Endodermal cell (in vitro differentiated cells): ENCODE results near the gene GALP. TPM values are rescaled to one million over a fixed set of nuclear protein-coding genes. Genes with fewer than 3 reads are reported as not detected.
"Not testable (repeated sequence)": the region's sequence is repeated elsewhere in the genome, so short reads cannot be mapped to it uniquely, and the experiment has no call there.

ENCODE experiments used
- DNase-seq: peaks from one replicate; pipeline ENCODE4 v3.0.0-alpha.2; 2017
- H3K27ac ChIP-seq: 2 replicates; pipeline ENCODE4 v1.5.1; 2013; ENCODE audit warnings: mild to moderate bottlenecking, low read depth, low read length, moderate library complexity
- H3K27me3 ChIP-seq: 2 replicates; pipeline ENCODE4 v1.6.1; 2013; ENCODE audit warnings: mild to moderate bottlenecking, low read length, moderate library complexity; ENCODE audit not compliant: insufficient read depth, control insufficient read depth, poor library complexity, severe bottlenecking
- H3K36me3 ChIP-seq: 2 replicates; pipeline ENCODE4 v1.7.0; 2013; ENCODE audit warnings: mild to moderate bottlenecking, low read length, moderate library complexity; ENCODE audit not compliant: control insufficient read depth, insufficient read depth
- H3K4me1 ChIP-seq: one replicate; pipeline ENCODE4 v1.7.0; 2013; ENCODE audit warnings: low read length; ENCODE audit not compliant: control insufficient read depth, insufficient read depth
- H3K4me3 ChIP-seq: 2 replicates; pipeline ENCODE4 v1.5.1; 2013; ENCODE audit warnings: mild to moderate bottlenecking, low read length, moderate library complexity
- H3K9ac ChIP-seq: 2 replicates; pipeline ENCODE4 v1.6.1; 2013; ENCODE audit warnings: mild to moderate bottlenecking, low read length, moderate library complexity; ENCODE audit not compliant: poor library complexity, severe bottlenecking; ENCODE audit errors: extremely low read depth
- H3K9me3 ChIP-seq: 2 replicates; pipeline ENCODE4 v1.6.1; 2013; ENCODE audit warnings: mild to moderate bottlenecking, low read length, moderate library complexity; ENCODE audit not compliant: control insufficient read depth
- H3K27ac Mint-ChIP-seq: 2 replicates; pipeline ENCODE4 v1.8.0; 2020; ENCODE audit warnings: mixed read lengths
- H3K27me3 Mint-ChIP-seq: 2 replicates; pipeline ENCODE4 v1.8.0; 2021; ENCODE audit warnings: mild to moderate bottlenecking, mixed read lengths; ENCODE audit not compliant: insufficient read depth
- H3K36me3 Mint-ChIP-seq: 2 replicates; pipeline ENCODE4 v1.8.0; 2020; ENCODE audit warnings: low read depth, mixed read lengths
- H3K4me1 Mint-ChIP-seq: 2 replicates; pipeline ENCODE4 v1.8.0; 2020; ENCODE audit warnings: mixed read lengths
- H3K4me3 Mint-ChIP-seq: 2 replicates; pipeline ENCODE4 v1.8.0; 2020; ENCODE audit warnings: mild to moderate bottlenecking, moderate library complexity, mixed read lengths
- H3K9me3 Mint-ChIP-seq: 2 replicates; pipeline ENCODE4 v1.8.0; 2020; ENCODE audit warnings: mild to moderate bottlenecking, mixed read lengths
- WGBS, 2 experiments: methylation state at CpG; one replicate each; pipeline versions ENCODE4 v1.1.5 to v1.1.7; 2013; ENCODE audit warnings: missing lambda C conversion rate in 2 of 2, mixed read lengths in 1 of 2; ENCODE audit not compliant: insufficient coverage in 1 of 2, insufficient read length in 1 of 2; 5-methylcytosine and 5-hydroxymethylcytosine counted together
- total RNA-seq, 2 donors: library from RNA; stranded (reverse); fragmentation: NEBNext Ultra II Directional in 1 of 2; extraction: Animal tissue kit (Norgen Biotek cat#: 25700) in 1 of 2; gene quantifications; 2 replicates in 1 of 2; 3 replicates in 1 of 2; pipeline ENCODE4 v1.2.1, GENCODE V29; 2021
- TF ChIP-seq, protein P1 (sequence below): fragments of 200-600 bp; sonication (generic); conservative IDR thresholded peaks from 2 replicates; pipeline ENCODE4 v1.5.0; 2021; ENCODE audit warnings: antibody characterized with exemption, mild to moderate bottlenecking

Gene GALP
- total RNA-seq, 2 donors from 2014 or later, result 0.40 TPM; not detected in 1

DNA sequence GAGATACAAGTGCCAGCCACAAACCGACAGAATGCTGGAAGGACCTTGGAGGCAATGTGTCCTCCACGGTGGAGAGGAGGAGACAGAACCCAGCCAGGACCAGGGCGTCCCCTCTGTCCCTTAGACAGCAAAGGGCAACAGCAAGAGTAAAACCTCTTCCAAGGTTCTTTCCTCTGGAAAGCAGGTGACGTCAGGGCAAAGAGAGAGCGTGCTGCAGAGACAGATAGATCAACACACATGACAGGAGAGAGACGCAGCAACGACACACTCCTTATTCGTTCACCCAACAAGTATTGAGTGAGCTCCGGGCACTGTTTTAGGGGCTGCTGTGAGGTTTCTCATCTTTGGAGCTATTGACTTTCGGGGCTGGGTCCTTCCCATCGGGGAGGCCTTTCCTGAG lies 1.3 kb upstream of the GALP start:
- no peak overlapping the region for H3K27ac Mint-ChIP-seq
- WGBS, 2 experiments, result 76 to 79% methylated on average over 11 of the region's 11 CpGs
- peaks cover 17% of the 10 kb centered on the region for H3K4me1 Mint-ChIP-seq
- Histone ChIP-seq H3K27me3 (no peaks in the 10 kb centered on the region), H3K4me1 (no peaks in the 10 kb centered on the region), H3K4me3 (no peak overlapping the region), H3K36me3 (no peaks in the 10 kb centered on the region), H3K9ac (no peak overlapping the region), H3K9me3 (no peaks in the 10 kb centered on the region), H3K27ac (no peak overlapping the region)
- H3K27me3 Mint-ChIP-seq, result peaks cover 27% of the 10 kb centered on the region
- no peak for DNase-seq
- no peaks in the 10 kb centered on the region for H3K36me3 Mint-ChIP-seq
- no peaks in the 10 kb centered on the region for H3K9me3 Mint-ChIP-seq
- H3K4me3 Mint-ChIP-seq, result no peak overlapping the region
- TF ChIP-seq, protein P1, sequence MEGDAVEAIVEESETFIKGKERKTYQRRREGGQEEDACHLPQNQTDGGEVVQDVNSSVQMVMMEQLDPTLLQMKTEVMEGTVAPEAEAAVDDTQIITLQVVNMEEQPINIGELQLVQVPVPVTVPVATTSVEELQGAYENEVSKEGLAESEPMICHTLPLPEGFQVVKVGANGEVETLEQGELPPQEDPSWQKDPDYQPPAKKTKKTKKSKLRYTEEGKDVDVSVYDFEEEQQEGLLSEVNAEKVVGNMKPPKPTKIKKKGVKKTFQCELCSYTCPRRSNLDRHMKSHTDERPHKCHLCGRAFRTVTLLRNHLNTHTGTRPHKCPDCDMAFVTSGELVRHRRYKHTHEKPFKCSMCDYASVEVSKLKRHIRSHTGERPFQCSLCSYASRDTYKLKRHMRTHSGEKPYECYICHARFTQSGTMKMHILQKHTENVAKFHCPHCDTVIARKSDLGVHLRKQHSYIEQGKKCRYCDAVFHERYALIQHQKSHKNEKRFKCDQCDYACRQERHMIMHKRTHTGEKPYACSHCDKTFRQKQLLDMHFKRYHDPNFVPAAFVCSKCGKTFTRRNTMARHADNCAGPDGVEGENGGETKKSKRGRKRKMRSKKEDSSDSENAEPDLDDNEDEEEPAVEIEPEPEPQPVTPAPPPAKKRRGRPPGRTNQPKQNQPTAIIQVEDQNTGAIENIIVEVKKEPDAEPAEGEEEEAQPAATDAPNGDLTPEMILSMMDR, result no peak

DNA sequence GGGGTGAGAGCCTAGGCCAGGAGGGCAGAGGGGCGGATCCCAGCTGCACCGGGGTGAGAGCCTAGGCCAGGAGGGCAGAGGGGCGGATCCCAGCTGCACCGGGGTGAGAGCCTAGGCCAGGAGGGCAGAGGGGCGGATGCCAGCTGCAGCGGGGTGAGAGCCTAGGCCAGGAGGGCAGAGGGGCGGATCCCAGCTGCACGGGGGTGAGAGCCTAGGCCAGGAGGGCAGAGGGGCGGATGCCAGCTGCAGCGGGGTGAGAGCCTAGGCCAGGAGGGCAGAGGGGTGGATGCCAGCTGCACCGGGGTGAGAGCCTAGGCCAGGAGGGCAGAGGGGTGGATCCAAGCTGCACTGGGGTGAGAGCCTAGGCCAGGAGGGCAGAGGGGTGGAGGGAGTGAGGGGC lies 502 bp downstream of the GALP start:
- H3K4me3 Mint-ChIP-seq, DNase-seq, H3K4me3 ChIP-seq, H3K9ac ChIP-seq, H3K4me1 ChIP-seq, H3K27ac Mint-ChIP-seq, H3K27me3 ChIP-seq, H3K9me3 ChIP-seq, H3K36me3 ChIP-seq, H3K9me3 Mint-ChIP-seq, H3K36me3 Mint-ChIP-seq, H3K27ac ChIP-seq: not testable (repeated sequence)
- peaks cover 17% of the 10 kb centered on the region for H3K4me1 Mint-ChIP-seq
- peaks cover 22% of the 10 kb centered on the region for H3K27me3 Mint-ChIP-seq
- WGBS, 2 experiments, result 84% methylated on average over 9 of the region's 11 CpGs; no CpG with 5 or more reads in 1 of the 2 experiments

DNA sequence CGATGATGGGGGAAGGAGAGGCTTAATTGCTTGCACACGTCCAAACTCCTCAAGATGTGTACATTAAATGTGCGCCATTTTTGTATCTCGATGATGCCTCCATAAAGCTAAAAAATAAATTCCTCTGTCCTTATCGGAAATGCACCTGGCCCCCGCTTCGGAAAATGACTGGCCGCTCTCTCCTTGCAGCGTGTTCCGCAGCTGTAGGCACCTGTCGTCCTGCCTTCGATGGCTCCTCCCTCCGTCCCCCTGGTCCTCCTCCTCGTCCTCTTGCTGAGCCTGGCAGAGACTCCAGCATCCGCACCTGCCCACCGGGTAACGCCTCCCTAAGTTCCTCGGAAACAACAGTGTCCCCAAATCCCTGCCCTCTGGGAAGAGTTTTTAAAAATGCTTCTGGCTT lies 1.1 kb downstream of the GALP start:
- H3K4me1 Mint-ChIP-seq, result peaks cover 17% of the 10 kb centered on the region
- Histone ChIP-seq H3K4me1 (no peaks in the 10 kb centered on the region), H3K9ac (no peak overlapping the region), H3K27me3 (no peaks in the 10 kb centered on the region), H3K27ac (no peak overlapping the region), H3K9me3 (no peaks in the 10 kb centered on the region), H3K4me3 (no peak overlapping the region), H3K36me3 (no peaks in the 10 kb centered on the region)
- H3K9me3 Mint-ChIP-seq, result no peaks in the 10 kb centered on the region
- DNase-seq, result no peak
- peaks cover 25% of the 10 kb centered on the region for H3K27me3 Mint-ChIP-seq
- H3K4me3 Mint-ChIP-seq, result no peak overlapping the region
- H3K27ac Mint-ChIP-seq, result no peak overlapping the region
- 88% methylated on average over 18 of the region's 18 CpGs for WGBS, 2 experiments
- H3K36me3 Mint-ChIP-seq, result no peaks in the 10 kb centered on the region
- TF ChIP-seq, protein P1, result no peak

DNA sequence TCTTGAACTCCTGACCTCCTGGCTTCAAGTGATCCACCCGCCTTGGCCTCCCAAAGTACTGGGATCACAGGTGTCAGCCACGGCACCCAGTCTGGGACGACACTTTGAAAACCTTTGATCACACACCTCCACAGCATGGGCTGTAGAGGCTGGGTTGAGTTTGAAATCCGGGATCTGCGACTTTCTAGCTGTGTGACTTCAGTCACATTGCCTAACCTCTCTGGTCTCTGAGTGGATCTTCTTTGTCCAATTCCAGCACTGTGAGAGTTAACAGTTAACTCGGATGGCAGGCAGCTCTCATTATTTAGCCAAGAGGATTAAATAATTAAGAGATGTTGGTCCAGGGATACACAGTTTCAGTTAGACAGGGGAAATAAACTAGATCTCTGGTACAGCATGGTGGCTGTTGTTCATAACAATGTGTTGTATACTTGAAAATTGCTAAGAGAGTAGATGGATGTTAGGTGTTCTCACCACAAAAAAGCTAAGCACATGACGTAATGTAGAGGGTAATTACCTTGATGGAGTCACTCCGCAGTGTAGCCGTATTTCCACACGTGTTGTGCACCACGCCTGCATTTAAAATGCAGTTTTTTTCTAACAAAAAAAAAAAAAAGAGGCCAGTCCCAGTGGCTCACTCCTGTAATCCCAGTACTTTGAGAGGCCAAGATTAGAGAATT lies 1.9 kb downstream of the GALP start:
- Mint-ChIP-seq H3K36me3 (no peaks in the 10 kb centered on the region), H3K27ac (no peak overlapping the region), H3K4me1 (peaks cover 17% of the 10 kb centered on the region), H3K27me3 (peaks cover 31% of the 10 kb centered on the region), H3K4me3 (no peak overlapping the region), H3K9me3 (no peaks in the 10 kb centered on the region)
- TF ChIP-seq, protein P1, result no peak
- 69 to 77% methylated on average over 3 to 11 of the region's 11 CpGs for WGBS, 2 experiments
- H3K27me3 ChIP-seq, result no peaks in the 10 kb centered on the region
- no peak for DNase-seq
- H3K4me1 ChIP-seq, result no peaks in the 10 kb centered on the region
- H3K9ac ChIP-seq, result no peak overlapping the region
- H3K27ac ChIP-seq, result no peak overlapping the region
- no peaks in the 10 kb centered on the region for H3K9me3 ChIP-seq
- no peaks in the 10 kb centered on the region for H3K36me3 ChIP-seq
- H3K4me3 ChIP-seq, result no peak overlapping the region
